Peyer's patch (tissue), 4 donors: ENCODE measurements around the gene SLC30A7. TPM values are rescaled to one million over a fixed set of nuclear protein-coding genes. Genes with fewer than 3 reads are reported as not detected.
A peak's percentile ranks its signal among the peaks of the same experiment; 100 is the strongest.

ENCODE experiments used
- DNase-seq, 3 donors: peaks; one replicate each; pipeline ENCODE4 v3.0.0-alpha.2; 2017 to 2019
- H3K27ac ChIP-seq, 4 donors: fragments of 200-600 bp; sonication (generic); one replicate each; pipeline ENCODE4 v1.5.1; 2016 to 2019
- H3K27me3 ChIP-seq, 2 donors: fragments of 200-600 bp; sonication (generic); one replicate each; pipeline ENCODE4 v1.5.1; 2019
- H3K36me3 ChIP-seq, 3 donors: fragments of 200-600 bp; sonication (generic); one replicate each; pipeline ENCODE4 v1.5.1; 2016 to 2019
- H3K4me1 ChIP-seq, 4 donors: fragments of 200-600 bp; sonication (generic); one replicate each; pipeline ENCODE4 v1.5.1; 2016 to 2019
- H3K4me3 ChIP-seq, 4 donors: fragments of 200-600 bp; sonication (generic); 1 replicate in 3 of 4; 2 replicates in 1 of 4; pipeline ENCODE4 v1.5.1; 2016 to 2019; ENCODE audit warnings: mild to moderate bottlenecking in 1 of 4
- H3K9me3 ChIP-seq, 4 donors: fragments of 200-600 bp; sonication (generic); one replicate each; pipeline ENCODE4 v1.5.1; 2016 to 2019; ENCODE audit warnings: mild to moderate bottlenecking in 1 of 4
- CTCF ChIP-seq, 6 experiments: fragments of 450-650 bp in 4 of 6; fragments of 200-600 bp in 2 of 6; sonication (generic) in 1 of 6; IDR thresholded peaks; one replicate each; pipeline ENCODE4 v1.5.1; 2017 to 2019; ENCODE audit warnings: antibody characterized with exemption in 6 of 6, mild to moderate bottlenecking in 3 of 6, moderate library complexity in 1 of 6
- POLR2A ChIP-seq, 2 donors: fragments of 450-650 bp; IDR thresholded peaks; one replicate each; pipeline ENCODE4 v1.5.1; 2017; ENCODE audit warnings: antibody characterized with exemption in 2 of 2, mild to moderate bottlenecking in 2 of 2, moderate library complexity in 2 of 2
- total RNA-seq, 4 donors: library from RNA; depleted of rRNA; stranded (reverse); fragments of >200 nt; gene quantifications; one replicate each; pipeline ENCODE4 v1.1.0, GENCODE V29; 2016

SLC30A7 gene
- total RNA-seq, 4 donors from 2014 or later, result 18.2 to 28.5 (median 24.2) TPM

DNA sequence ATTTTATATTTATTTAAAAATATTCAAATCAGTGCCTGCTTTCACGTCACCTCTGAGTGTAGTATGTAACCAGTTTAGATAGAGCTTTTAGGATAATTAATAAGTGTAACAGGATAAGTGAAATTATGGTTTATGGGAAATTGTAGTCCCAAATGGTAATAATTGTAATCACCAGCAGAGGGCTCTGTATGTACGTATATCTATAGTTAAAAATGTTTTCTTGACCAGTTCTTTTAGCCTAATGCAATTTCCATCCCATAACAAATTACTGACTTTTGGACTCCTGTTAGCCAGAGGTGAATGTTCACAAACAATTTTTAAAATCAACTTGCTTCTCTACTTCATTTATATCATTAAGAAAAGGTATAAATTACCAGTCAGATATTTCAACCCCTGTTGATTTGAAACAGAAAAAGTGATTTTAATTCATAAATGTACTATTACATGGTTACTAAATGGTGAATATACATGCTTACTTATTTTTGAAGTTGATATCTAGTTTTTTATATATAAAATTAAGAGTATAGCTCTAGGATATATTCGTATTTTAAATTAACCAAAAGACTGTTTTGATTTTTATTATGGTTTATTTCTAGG lies 25.3 kb downstream of the SLC30A7 start:
- no peaks in the 10 kb centered on the region for H3K4me1 ChIP-seq
- no peak for DNase-seq
- H3K36me3 ChIP-seq, result peaks cover 0 to 61% (median 0%) of the 10 kb centered on the region in 3 donors
- no peaks in the 10 kb centered on the region for H3K9me3 ChIP-seq
- no peak overlapping the region for H3K4me3 ChIP-seq
- no peaks in the 10 kb centered on the region for H3K27me3 ChIP-seq
- no peak overlapping the region for H3K27ac ChIP-seq
- TF ChIP-seq POLR2A (IDR thresholded peaks at IDR 0.05) (no peak), CTCF (IDR thresholded peaks at IDR 0.05) (peak; percentile 59 to 76 (median 69))

DNA sequence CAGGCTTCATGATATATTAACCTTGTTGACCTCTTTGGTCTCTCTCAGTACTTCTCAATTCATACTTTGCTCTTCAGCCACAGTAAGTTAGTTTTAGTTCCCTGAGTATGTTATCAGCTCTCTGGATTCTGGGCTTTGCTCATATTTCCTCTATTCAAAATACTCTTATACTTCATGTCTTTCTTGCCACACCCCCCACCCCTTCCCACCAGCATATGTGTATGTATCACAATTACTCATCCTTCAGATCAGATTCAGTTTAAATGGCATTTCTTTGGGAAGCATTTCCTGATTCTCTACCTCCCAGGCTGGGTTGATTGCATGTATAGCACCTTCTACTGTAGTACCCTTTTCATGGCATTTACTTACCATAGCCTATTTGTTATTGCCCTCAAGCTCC lies 28.3 kb downstream of the SLC30A7 start:
- H3K9me3 ChIP-seq, result no peaks in the 10 kb centered on the region
- no peaks in the 10 kb centered on the region for H3K27me3 ChIP-seq
- H3K27ac ChIP-seq, result no peak overlapping the region
- no peak for DNase-seq
- TF ChIP-seq POLR2A (IDR thresholded peaks at IDR 0.05), result no peak
- no peak for TF ChIP-seq CTCF (IDR thresholded peaks at IDR 0.05)
- H3K36me3 ChIP-seq, result peaks cover 0 to 44% (median 0%) of the 10 kb centered on the region in 3 donors
- H3K4me1 ChIP-seq, result no peaks in the 10 kb centered on the region
- no peak overlapping the region for H3K4me3 ChIP-seq

DNA sequence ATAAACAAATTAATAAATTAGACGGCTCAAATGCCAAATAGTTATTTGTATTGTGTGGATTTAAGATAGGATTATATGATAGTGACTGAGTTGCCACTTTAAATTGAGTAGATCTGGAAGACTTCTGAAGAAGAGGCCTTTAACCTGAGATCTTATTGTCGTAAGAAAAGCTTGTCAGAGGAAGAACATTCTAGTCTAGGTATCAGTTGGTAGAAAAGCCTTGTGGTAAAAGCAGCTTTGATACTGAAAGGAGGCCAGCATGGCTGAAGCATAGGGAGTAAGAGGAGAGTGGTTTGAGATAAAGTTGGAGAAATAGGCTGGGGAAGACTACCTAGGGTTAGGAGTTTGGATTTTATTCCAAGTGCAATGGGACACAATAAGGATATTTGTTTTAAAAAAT lies 29.1 kb downstream of the SLC30A7 start:
- Histone ChIP-seq H3K27me3 (no peaks in the 10 kb centered on the region), H3K4me3 (no peak overlapping the region), H3K27ac (no peak overlapping the region), H3K4me1 (no peaks in the 10 kb centered on the region), H3K9me3 (no peaks in the 10 kb centered on the region), H3K36me3 (peaks cover 0 to 44% (median 0%) of the 10 kb centered on the region in 3 donors)
- TF ChIP-seq CTCF (IDR thresholded peaks at IDR 0.05) (no peak), POLR2A (IDR thresholded peaks at IDR 0.05) (no peak)
- no peak for DNase-seq

DNA sequence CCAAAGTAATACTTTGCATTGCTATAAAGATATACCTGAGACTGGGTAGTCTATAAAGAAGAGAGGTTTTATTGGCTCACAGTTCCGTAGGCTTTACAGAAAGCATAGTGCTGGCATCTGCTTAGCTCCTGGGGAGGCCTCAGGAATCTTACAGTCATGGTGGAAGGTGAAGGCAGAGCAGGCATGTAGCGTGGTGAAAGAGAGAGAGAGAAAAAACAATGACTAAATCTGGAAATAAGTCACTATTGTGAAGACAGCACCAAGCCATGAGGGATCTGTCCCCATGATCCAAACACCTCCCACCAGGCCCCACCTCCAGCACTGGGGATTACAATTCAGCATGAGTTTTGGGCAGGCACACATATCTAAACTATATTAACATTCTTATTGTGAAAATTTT lies 30.4 kb downstream of the SLC30A7 start:
- H3K36me3 ChIP-seq, result peaks cover 0 to 44% (median 0%) of the 10 kb centered on the region in 3 donors

DNA sequence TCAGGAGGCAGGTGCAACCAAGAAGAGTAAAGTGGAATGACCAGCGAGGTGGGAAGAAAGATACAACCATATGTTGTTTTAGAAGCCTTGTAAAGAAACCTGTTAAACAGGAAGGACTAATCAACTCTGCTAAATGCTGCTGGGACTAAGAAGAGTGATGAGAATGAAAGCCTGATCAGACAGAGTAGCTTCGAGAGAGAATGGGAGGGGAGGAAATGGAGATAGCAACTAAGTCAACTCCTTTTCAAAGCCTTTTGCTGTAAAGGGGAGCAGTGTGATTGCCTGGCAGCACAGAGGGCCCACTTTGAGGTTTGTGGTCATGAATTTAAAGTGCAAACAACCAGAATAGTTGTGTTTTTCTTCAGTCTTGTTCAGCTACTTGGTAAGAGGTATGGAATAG lies 31.4 kb downstream of the SLC30A7 start:
- H3K9me3 ChIP-seq, result no peaks in the 10 kb centered on the region
- no peaks in the 10 kb centered on the region for H3K27me3 ChIP-seq
- H3K4me3 ChIP-seq, result no peak overlapping the region
- H3K4me1 ChIP-seq, result no peaks in the 10 kb centered on the region
- peak overlapping the region in 2 of 4 donors; percentile 17 to 27 for H3K27ac ChIP-seq
- no peak for TF ChIP-seq CTCF (IDR thresholded peaks at IDR 0.05)
- TF ChIP-seq POLR2A (IDR thresholded peaks at IDR 0.05), result no peak
- peak in 1 of 3 donors; percentile 33 for DNase-seq
- peaks cover 0 to 45% (median 0%) of the 10 kb centered on the region in 3 donors for H3K36me3 ChIP-seq

More for the DNA sequence above, 30.4 kb downstream of the SLC30A7 start:
- TF ChIP-seq CTCF (IDR thresholded peaks at IDR 0.05), result no peak
- no peak for TF ChIP-seq POLR2A (IDR thresholded peaks at IDR 0.05)
- H3K4me1 ChIP-seq, result no peaks in the 10 kb centered on the region
- DNase-seq, result no peak
- no peak overlapping the region for H3K27ac ChIP-seq
- H3K27me3 ChIP-seq, result no peaks in the 10 kb centered on the region
- no peak overlapping the region for H3K4me3 ChIP-seq
- no peaks in the 10 kb centered on the region for H3K9me3 ChIP-seq
